Stimulated activated CD4-positive, alpha-beta T cell treated with anti-CD3 and anti-CD28 coated beads, Interleukin-4, amount 100 ng/mL, for 48 hours (primary cell): Measurements from ENCODE around the gene PRR23C.

Experiments
- DNase-seq, 2 donors: peaks; one replicate each; pipeline ENCODE4 v3.0.0-alpha.2; 2020; ENCODE audit warnings: low read depth in 2 of 2

Gene PRR23C

GRCh38 chr3:139005356-139005993 lies 39.2 kb downstream of the PRR23C start:
- DNase-seq, result no peak

DNA sequence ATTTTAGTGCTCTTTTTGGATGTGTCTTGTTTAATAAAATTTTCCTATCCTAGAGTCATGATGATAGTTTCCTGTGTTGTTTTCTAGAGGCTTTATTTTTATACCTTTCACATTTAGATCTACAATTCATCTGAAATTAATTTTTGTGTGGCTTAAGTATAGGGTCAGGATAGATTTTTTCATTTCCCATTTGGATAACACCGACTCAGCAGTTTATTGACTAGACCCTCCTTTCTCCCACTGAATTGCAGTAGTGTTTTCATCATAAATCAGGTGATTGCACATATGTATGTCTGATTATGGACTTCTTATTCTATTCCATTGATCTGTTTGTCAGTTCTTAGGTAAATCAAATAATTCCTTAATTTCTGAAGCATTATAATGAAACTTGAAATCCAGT lies 49.0 kb downstream of the PRR23C start:
- no peak for DNase-seq
